ENCODE measurements around the gene ZSCAN4.

Gene ZSCAN4

DNA sequence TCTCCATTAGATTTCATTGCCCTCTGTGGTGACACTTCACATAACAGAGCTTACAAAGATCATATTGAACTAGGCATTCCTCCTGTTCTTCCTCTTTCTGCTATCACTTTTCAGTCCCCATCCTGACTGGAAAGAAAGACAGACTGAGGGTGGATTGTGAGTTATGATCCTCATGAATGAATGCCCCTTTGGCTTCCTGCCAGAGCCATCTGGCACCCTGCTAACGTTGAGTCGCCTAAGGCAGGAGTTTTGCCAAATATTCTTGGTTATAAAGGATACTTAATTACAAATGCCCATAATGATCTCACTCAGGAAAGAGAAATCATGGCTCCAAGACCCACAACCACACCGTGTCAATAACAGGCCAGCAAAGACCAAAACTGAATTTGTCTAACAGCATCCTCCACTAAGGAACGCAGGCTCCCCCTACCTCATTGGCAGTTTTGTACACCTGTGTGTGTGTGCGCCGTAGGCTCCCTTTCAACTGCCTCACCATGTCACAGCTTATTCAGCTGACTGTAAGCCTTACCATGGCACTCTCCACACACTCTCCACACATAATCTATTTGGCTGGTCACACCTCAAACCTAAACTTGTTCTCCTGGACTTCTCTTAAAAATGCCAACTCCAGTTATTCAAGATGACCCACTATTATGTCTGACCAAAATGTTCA lies 20.3 kb upstream of the ZSCAN4 start:
- DNase-seq, result no peak
- Histone ChIP-seq H3K4me3 (ENCODE audit: low read length) (no peak overlapping the region), H3K27ac (ENCODE audit: low read length) (no peak overlapping the region), H3F3A (ENCODE audit: insufficient read depth, low read length) (no peaks in the 10 kb centered on the region), H2AFZ (ENCODE audit: low read length) (no peak overlapping the region), H3K79me2 (ENCODE audit: low read length) (no peaks in the 10 kb centered on the region), H3K9me2 (replicated peaks; ENCODE audit: insufficient read depth, low read length) (no peaks in the 10 kb centered on the region), H3K4me1 (ENCODE audit: low read length) (no peaks in the 10 kb centered on the region), H3K4me2 (ENCODE audit: low read depth, low read length) (no peak overlapping the region), H3K27me3 (replicated peaks; ENCODE audit: insufficient read depth, low read length) (no peaks in the 10 kb centered on the region), H3K36me3 (replicated peaks; ENCODE audit: insufficient read depth, low read length) (no peaks in the 10 kb centered on the region), H4K20me1 (ENCODE audit: insufficient read depth, low read length) (no peaks in the 10 kb centered on the region), H3K9me3 (replicated peaks; ENCODE audit: insufficient read depth, low read length) (no peaks in the 10 kb centered on the region), H3K9ac (ENCODE audit: low read length) (no peak overlapping the region)
- TF ChIP-seq EZH2 (optimal IDR thresholded peaks at IDR 0.05; ENCODE audit: low read depth, low read length), result no peak
- no peak for TF ChIP-seq CTCF (IDR thresholded peaks at IDR 0.05; ENCODE audit: low read length)

GRCh38 chr19:57651654-57651996 lies 17.1 kb upstream of the ZSCAN4 start:
- no peaks in the 10 kb centered on the region for H3K27me3 ChIP-seq (replicated peaks; ENCODE audit: insufficient read depth, low read length)
- no peak overlapping the region for H3K9ac ChIP-seq (ENCODE audit: low read length)
- no peaks in the 10 kb centered on the region for H3K4me1 ChIP-seq (ENCODE audit: low read length)
- H3K27ac ChIP-seq (ENCODE audit: low read length), result no peak overlapping the region
- TF ChIP-seq EZH2phosphoT487 (IDR thresholded peaks at IDR 0.05; ENCODE audit: low read length) (no peak), CTCF (IDR thresholded peaks at IDR 0.05; ENCODE audit: low read length) (no peak), EZH2 (optimal IDR thresholded peaks at IDR 0.05; ENCODE audit: low read depth, low read length) (no peak)
- no peak overlapping the region for H3K4me2 ChIP-seq (ENCODE audit: low read depth, low read length)
- no peaks in the 10 kb centered on the region for H4K20me1 ChIP-seq (ENCODE audit: insufficient read depth, low read length)
- no peak overlapping the region for H3K4me3 ChIP-seq (ENCODE audit: low read length)
- H3K9me3 ChIP-seq (replicated peaks; ENCODE audit: insufficient read depth, low read length), result no peaks in the 10 kb centered on the region
- no peak overlapping the region for H2AFZ ChIP-seq (ENCODE audit: low read length)
- H3K36me3 ChIP-seq (replicated peaks; ENCODE audit: insufficient read depth, low read length), result no peaks in the 10 kb centered on the region
- no peaks in the 10 kb centered on the region for H3K79me2 ChIP-seq (ENCODE audit: low read length)
- no peaks in the 10 kb centered on the region for H3K9me2 ChIP-seq (replicated peaks; ENCODE audit: insufficient read depth, low read length)
- no peaks in the 10 kb centered on the region for H3F3A ChIP-seq (ENCODE audit: insufficient read depth, low read length)
- no peak for DNase-seq

- no peaks in the 10 kb centered on the region for H3K9me2 ChIP-seq (replicated peaks; ENCODE audit: insufficient read depth, low read length)
- H3K79me2 ChIP-seq (ENCODE audit: low read length), result no peaks in the 10 kb centered on the region
- H3K36me3 ChIP-seq (replicated peaks; ENCODE audit: insufficient read depth, low read length), result no peaks in the 10 kb centered on the region
- H3K9me3 ChIP-seq (replicated peaks; ENCODE audit: insufficient read depth, low read length), result no peaks in the 10 kb centered on the region
- no peak overlapping the region for H3K4me3 ChIP-seq (ENCODE audit: low read length)
- H3K4me1 ChIP-seq (ENCODE audit: low read length), result no peaks in the 10 kb centered on the region
- H2AFZ ChIP-seq (ENCODE audit: low read length), result no peak overlapping the region
- H3F3A ChIP-seq (ENCODE audit: insufficient read depth, low read length), result no peaks in the 10 kb centered on the region
- no peaks in the 10 kb centered on the region for H3K27me3 ChIP-seq (replicated peaks; ENCODE audit: insufficient read depth, low read length)
- no peak overlapping the region for H3K9ac ChIP-seq (ENCODE audit: low read length)
- TF ChIP-seq EZH2 (optimal IDR thresholded peaks at IDR 0.05; ENCODE audit: low read depth, low read length) (no peak), EZH2phosphoT487 (IDR thresholded peaks at IDR 0.05; ENCODE audit: low read length) (no peak), CTCF (IDR thresholded peaks at IDR 0.05; ENCODE audit: low read length) (no peak)
- no peak for DNase-seq
- no peak overlapping the region for H3K27ac ChIP-seq (ENCODE audit: low read length)
- no peaks in the 10 kb centered on the region for H4K20me1 ChIP-seq (ENCODE audit: insufficient read depth, low read length)
- H3K4me2 ChIP-seq (ENCODE audit: low read depth, low read length), result no peak overlapping the region
Measured at GRCh38 chr19:57653689-57654088, 15.0 kb upstream of the ZSCAN4 start.

All from MM.1S (cell line).